Cardiac muscle cell (in vitro differentiated cells and primary cell): Measurements from ENCODE around the gene ADGRD2. TPM values are rescaled to one million over a fixed set of nuclear protein-coding genes. Genes with fewer than 3 reads are reported as not detected.

Source experiments
- DNase-seq, 2 donors: peaks; one replicate each; pipeline versions ENCODE4 v3.0.0 to v3.0.0-alpha.2; 2010 to 2017; ENCODE audit warnings: low read depth in 1 of 2, low spot score in 1 of 2
- H3K27ac ChIP-seq: fragments of 200-600 bp; sonication (generic); 2 replicates; pipeline ENCODE4 v1.5.1; 2016
- H3K27me3 ChIP-seq: fragments of 200-600 bp; sonication (generic); 2 replicates; pipeline ENCODE4 v1.6.0; 2016; ENCODE audit warnings: control low read depth
- H3K36me3 ChIP-seq: fragments of 200-600 bp; sonication (generic); 2 replicates; pipeline ENCODE4 v1.5.1; 2016; ENCODE audit warnings: control low read depth
- H3K4me1 ChIP-seq: fragments of 200-600 bp; sonication (generic); 2 replicates; pipeline ENCODE4 v1.8.1; 2017; ENCODE audit warnings: low read depth, mild to moderate bottlenecking, mixed run types
- H3K4me3 ChIP-seq: fragments of 200-600 bp; sonication (generic); 2 replicates; pipeline ENCODE4 v1.5.1; 2016; ENCODE audit warnings: mild to moderate bottlenecking
- H3K9me3 ChIP-seq: fragments of 200-600 bp; sonication (generic); 2 replicates; pipeline ENCODE4 v1.5.1; 2017; ENCODE audit warnings: low read depth, mild to moderate bottlenecking, control low read depth
- polyA plus RNA-seq: library from polyadenylated mRNA; unstranded; fragments of >200 nt; fragmentation: Nextera tagmentation; extraction: Ambion mirVana; gene quantifications from 2 replicates; pipeline ENCODE4 v1.2.1, GENCODE V29; 2016
- total RNA-seq: library from RNA; depleted of rRNA; stranded (reverse); fragments of >200 nt; gene quantifications from 2 replicates; pipeline ENCODE4 v1.2.3, GENCODE V29; 2016
- TF ChIP-seq, protein P1 (sequence below): IDR thresholded peaks from 2 replicates; pipeline ENCODE4 v1.5.1; 2012; ENCODE audit warnings: low read depth, mild to moderate bottlenecking, low read length

Gene ADGRD2
- total and polyA plus RNA-seq, 2 experiments from 2014 or later, result not detected

DNA sequence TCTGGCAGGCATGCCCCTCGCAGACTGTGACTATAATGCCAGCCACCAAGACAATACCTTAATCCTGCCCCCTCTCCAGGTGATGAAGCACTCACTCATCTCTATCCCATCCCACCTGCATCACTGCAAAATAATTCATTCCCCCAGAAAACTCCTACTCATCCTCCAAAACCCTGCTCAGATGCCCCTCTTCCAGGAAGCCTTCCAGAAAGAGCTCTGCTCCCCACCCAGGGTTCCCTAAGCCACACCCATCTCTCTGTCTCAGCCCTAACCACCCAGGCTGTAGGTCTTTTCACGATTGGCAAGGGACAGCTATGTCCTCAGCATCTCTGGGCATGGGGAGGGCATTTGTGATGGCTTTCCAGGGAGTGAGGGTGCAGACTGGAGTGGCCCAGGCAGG, 39.8 kb downstream of the ADGRD2 start:
- TF ChIP-seq, protein P1, sequence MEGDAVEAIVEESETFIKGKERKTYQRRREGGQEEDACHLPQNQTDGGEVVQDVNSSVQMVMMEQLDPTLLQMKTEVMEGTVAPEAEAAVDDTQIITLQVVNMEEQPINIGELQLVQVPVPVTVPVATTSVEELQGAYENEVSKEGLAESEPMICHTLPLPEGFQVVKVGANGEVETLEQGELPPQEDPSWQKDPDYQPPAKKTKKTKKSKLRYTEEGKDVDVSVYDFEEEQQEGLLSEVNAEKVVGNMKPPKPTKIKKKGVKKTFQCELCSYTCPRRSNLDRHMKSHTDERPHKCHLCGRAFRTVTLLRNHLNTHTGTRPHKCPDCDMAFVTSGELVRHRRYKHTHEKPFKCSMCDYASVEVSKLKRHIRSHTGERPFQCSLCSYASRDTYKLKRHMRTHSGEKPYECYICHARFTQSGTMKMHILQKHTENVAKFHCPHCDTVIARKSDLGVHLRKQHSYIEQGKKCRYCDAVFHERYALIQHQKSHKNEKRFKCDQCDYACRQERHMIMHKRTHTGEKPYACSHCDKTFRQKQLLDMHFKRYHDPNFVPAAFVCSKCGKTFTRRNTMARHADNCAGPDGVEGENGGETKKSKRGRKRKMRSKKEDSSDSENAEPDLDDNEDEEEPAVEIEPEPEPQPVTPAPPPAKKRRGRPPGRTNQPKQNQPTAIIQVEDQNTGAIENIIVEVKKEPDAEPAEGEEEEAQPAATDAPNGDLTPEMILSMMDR, result no peak
- no peaks in the 10 kb centered on the region for H3K9me3 ChIP-seq
- no peak for DNase-seq
- no peaks in the 10 kb centered on the region for H3K27me3 ChIP-seq
- no peaks in the 10 kb centered on the region for H3K36me3 ChIP-seq
- no peak overlapping the region for H3K27ac ChIP-seq
- H3K4me1 ChIP-seq, result no peaks in the 10 kb centered on the region
- H3K4me3 ChIP-seq, result no peak overlapping the region

DNA sequence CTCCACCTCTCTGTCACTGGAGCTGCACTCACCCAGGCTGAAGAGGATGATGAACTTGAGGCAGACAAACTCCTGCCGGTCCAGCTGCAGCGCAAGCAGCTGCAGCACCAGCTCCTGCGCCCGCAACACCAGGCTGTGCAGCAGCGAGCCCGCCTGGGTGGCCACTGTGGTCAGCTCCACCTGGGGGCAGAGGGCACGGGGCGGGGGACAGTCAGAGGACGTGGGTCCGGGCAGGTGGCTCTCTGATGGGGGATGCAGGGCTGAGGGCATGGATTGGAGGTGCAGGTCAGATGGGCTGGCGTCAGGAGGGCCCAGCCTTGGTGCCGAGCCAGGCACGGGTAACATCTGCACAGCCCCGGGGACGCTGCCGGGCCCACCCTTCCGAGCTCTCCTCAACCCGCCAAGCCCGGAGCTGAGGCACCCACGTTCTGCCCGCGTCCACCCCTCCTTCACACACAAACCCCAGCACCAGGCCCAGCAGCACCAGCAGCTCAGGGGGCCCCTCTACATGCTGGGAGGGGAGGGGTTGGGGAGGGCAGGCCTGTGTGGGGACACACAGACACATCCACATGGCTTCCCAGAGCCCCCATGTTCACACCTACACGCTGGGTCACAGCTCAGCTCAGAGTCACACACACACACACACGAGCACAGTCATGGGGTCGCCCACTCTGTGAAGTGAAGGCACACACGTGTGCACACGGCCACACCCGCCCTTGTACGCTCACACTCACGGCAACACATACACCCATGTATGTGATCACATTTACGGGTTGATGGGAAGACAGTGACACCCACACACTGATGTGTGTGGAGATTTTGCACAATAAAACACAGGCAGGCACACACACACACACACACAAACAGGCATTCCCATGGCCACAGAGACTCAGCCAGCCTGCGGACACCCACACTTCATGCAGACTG, 41.1 kb downstream of the ADGRD2 start:
- H3K4me1 ChIP-seq, result no peaks in the 10 kb centered on the region
- H3K36me3 ChIP-seq, result no peaks in the 10 kb centered on the region
- H3K4me3 ChIP-seq, result no peak overlapping the region
- no peak overlapping the region for H3K27ac ChIP-seq
- TF ChIP-seq, protein P1, result no peak
- no peak for DNase-seq
- no peaks in the 10 kb centered on the region for H3K27me3 ChIP-seq
- H3K9me3 ChIP-seq, result no peaks in the 10 kb centered on the region

DNA sequence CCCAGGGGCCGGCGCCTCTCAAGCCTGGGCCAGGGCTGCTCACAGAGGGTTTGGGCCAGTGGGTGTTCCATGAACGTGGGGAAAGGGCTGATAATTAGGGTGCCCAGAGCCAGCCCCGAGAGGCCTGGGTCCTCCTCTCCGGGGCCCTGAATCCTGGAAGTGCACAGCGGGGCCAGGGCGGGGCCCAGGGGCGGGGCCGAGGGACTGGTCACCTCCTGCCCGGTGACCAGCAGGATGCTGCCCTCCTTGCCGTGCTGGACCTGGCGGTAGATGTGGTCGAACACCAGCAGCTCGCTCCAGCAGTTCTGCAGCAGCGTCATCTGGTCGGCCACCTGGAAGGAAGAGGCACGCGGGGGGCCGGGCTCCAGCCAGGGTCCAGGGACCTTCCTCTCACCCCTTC, 42.6 kb downstream of the ADGRD2 start:
- no peak overlapping the region for H3K4me3 ChIP-seq
- no peaks in the 10 kb centered on the region for H3K4me1 ChIP-seq
- H3K36me3 ChIP-seq, result no peaks in the 10 kb centered on the region
- TF ChIP-seq, protein P1, result no peak
- no peaks in the 10 kb centered on the region for H3K27me3 ChIP-seq
- H3K27ac ChIP-seq, result no peak overlapping the region
- H3K9me3 ChIP-seq, result no peaks in the 10 kb centered on the region
- no peak for DNase-seq

DNA sequence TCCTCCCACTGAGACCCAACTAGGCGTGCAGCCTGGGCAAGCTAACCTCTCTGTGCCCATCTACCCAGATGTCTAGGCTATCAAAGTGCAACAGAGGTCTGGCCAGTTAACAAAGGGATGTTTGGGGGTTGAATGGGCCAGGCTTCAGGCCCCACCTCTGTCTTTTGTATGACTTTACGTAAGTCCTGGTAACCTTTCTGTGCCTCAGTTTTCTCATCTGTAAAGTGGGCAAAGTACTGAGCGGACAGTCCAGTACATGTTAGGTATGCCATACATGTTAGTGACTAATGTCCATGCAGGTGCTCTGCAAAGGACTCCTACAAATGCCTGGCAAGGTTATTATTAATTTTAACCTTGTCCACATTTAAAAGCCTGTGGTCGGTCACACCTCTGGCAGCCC, 43.0 kb downstream of the ADGRD2 start:
- H3K4me1 ChIP-seq, result no peaks in the 10 kb centered on the region
- no peaks in the 10 kb centered on the region for H3K36me3 ChIP-seq
- TF ChIP-seq, protein P1, result no peak
- no peak overlapping the region for H3K27ac ChIP-seq
- H3K9me3 ChIP-seq, result no peaks in the 10 kb centered on the region
- DNase-seq, result no peak
- no peak overlapping the region for H3K4me3 ChIP-seq
- H3K27me3 ChIP-seq, result no peaks in the 10 kb centered on the region

DNA sequence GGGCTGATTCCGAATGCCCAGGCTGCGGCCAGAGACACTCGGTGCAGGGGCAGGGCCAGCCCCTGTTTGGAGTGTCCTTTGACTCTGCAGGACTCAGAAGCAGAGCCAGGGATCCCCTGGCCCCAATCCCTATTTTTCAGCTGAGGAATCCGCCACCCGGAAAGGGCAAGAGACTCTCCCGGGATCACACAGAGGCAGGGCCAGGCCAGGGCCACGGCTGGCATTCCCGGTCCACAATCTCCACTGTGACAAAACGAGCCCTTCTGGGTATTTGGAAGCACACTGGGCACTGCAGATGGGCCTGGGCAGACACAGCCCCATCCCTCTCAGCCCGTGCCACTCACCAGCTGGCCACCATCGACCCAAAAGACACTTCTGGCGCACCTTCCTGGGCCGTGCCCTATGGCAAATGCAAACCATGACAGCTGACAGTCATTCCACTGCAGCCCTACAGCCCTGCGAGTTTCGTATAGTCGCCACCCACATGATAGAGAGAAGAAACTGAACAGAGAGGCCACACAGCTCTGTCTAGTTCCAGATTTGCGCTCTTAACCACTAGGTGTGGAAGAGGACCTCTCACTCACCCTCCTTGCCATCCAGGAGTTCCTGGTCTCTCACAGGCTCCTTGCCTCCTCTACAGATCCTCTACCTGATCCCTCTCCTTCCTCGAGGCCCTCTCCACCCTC, 43.7 kb downstream of the ADGRD2 start:
- no peak overlapping the region for H3K27ac ChIP-seq
- H3K27me3 ChIP-seq, result no peaks in the 10 kb centered on the region
- H3K9me3 ChIP-seq, result no peaks in the 10 kb centered on the region
- no peaks in the 10 kb centered on the region for H3K4me1 ChIP-seq
- no peak for DNase-seq
- TF ChIP-seq, protein P1, result no peak
- H3K36me3 ChIP-seq, result no peaks in the 10 kb centered on the region
- no peak overlapping the region for H3K4me3 ChIP-seq
